ENCODE results near the gene CD79B.

The CD79B gene

DNA sequence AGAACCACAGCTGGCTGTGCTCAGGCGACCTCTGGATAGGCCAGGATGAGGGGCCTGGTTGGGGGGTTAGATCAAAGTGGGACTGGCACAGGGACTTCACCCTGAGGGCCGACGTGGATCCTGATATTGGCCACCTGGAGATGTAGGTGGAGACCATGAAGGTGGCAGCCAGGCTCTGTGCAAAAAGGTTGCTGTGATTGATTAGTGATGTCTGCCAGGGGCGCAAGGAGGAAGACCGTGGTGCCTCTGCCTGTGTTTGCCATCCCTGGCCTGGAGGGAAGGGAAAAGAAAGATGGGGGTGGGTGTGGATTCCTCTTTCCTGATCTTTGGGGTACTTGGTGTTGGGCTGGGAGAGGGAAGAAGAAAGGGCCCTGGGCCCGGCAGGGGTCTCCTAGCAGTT, 41.1 kb upstream of the CD79B start:
- H3K4me3 ChIP-seq (ENCODE audit: low read depth, low read length): no peak overlapping the region
- DNase-seq (ENCODE audit: low read depth): no peak
- TF ChIP-seq, protein P1, sequence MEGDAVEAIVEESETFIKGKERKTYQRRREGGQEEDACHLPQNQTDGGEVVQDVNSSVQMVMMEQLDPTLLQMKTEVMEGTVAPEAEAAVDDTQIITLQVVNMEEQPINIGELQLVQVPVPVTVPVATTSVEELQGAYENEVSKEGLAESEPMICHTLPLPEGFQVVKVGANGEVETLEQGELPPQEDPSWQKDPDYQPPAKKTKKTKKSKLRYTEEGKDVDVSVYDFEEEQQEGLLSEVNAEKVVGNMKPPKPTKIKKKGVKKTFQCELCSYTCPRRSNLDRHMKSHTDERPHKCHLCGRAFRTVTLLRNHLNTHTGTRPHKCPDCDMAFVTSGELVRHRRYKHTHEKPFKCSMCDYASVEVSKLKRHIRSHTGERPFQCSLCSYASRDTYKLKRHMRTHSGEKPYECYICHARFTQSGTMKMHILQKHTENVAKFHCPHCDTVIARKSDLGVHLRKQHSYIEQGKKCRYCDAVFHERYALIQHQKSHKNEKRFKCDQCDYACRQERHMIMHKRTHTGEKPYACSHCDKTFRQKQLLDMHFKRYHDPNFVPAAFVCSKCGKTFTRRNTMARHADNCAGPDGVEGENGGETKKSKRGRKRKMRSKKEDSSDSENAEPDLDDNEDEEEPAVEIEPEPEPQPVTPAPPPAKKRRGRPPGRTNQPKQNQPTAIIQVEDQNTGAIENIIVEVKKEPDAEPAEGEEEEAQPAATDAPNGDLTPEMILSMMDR (IDR thresholded peaks at IDR 0.05; ENCODE audit: low read depth, low read length, missing control alignments): no peak

DNA sequence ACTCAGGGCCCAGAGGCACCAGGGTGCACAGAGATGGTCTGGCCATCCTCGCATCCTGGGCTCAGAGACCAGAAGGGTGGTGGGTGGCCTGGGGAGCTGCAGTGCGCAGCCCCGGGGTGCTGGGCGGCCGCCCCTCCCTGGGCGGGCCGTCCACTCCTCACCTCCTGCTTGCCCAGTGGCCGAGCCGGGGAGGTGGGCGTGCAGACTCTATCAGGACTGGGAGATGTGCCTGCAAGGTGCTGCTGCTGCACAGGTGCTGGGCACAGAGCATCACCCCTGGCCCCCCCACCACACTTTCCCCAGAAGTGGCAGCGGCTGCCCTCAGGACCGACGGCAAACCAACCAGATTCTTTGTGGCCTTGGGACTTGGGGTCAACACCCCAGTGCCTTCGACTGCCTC, 40.7 kb upstream of the CD79B start, which contains the start of gene SCN4A:
SCN4A (minus strand) TSS at position 123 of the 400 bp plus-strand sequence; CDS start at position 46, 77 bp downstream.
- TF ChIP-seq, protein P1 (IDR thresholded peaks at IDR 0.05; ENCODE audit: low read depth, low read length, missing control alignments): no peak
- no peak within 1 kb of the TSS for H3K4me3 ChIP-seq (ENCODE audit: low read depth, low read length)
- DNase-seq (ENCODE audit: low read depth): no peak

DNA sequence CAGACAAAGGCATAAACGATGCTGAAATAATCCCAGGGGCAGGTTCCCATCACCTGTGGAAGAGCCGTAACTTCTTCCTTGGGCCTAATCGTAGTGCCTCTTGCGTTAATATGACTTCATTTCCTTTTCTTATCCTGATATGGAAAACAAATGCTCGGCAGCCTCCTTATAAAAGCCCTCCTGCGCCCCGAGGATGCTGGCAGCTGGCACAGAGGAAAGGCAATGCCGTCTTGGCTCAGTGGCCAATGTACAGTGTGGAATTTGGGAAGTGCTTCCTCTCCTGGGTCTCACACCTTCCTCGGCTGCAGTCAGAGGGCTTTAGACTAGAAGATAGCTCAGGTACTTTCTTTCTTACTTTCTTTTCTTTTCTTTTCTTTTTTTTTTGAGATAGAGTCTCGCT, 37.1 kb upstream of the CD79B start:
- TF ChIP-seq, protein P1 (IDR thresholded peaks at IDR 0.05; ENCODE audit: low read depth, low read length, missing control alignments): no peak
- DNase-seq (ENCODE audit: low read depth): no peak
- H3K4me3 ChIP-seq (ENCODE audit: low read depth, low read length): no peak overlapping the region

DNA sequence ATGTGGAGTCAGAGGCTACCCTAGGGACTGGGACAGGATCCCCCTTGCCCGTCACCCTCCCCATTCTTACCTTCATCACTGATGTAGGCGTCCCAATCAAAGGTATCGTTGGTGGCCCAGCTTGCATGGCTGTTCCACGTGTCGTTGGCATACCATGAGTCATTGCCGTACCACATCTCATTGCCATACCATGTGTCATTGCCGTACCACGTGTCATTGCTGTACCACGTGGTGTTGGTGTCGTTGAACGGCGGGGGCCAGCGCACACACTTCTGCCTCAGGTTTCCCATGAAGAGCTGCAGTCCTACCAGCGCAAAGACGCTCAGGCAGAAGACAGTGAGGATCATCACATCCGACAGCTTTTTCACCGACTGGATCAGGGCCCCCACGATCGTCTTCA, 35.8 kb upstream of the CD79B start:
- no peak for DNase-seq (ENCODE audit: low read depth)
- TF ChIP-seq, protein P1 (IDR thresholded peaks at IDR 0.05; ENCODE audit: low read depth, low read length, missing control alignments): no peak
- no peak overlapping the region for H3K4me3 ChIP-seq (ENCODE audit: low read depth, low read length)

DNA sequence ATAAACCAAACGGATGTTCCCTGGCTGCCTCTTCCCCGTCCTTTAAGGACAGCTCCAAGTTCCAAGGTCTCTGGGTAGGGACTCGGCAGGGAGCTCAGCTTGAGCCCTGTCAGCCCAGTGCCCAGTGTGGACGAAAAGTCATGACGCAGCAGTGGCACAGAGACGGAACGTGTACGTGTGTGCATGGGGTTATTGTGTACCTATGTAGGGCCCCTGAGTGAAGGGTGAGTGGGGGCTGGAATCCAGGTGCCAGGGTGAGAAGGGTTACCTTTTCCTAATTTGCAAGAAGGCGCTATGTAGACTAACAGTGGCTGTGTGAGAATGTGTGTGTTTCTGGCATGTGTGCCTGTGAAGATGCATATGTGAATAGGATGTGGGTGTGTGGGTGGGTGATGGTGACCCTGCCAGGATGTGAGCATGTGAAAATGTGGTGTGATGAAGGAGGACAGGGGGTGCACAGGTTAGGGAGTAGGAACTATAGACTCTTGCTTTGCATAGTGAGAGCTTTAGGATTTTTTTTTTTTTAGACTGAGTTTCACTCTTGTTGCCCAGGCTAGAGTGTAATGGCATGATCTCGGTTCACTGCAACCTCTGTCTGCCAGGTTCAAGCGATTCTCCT, 34.6 kb upstream of the CD79B start:
- TF ChIP-seq, protein P1 (IDR thresholded peaks at IDR 0.05; ENCODE audit: low read depth, low read length, missing control alignments): no peak
- no peak overlapping the region for H3K4me3 ChIP-seq (ENCODE audit: low read depth, low read length)
- no peak for DNase-seq (ENCODE audit: low read depth)

DNA sequence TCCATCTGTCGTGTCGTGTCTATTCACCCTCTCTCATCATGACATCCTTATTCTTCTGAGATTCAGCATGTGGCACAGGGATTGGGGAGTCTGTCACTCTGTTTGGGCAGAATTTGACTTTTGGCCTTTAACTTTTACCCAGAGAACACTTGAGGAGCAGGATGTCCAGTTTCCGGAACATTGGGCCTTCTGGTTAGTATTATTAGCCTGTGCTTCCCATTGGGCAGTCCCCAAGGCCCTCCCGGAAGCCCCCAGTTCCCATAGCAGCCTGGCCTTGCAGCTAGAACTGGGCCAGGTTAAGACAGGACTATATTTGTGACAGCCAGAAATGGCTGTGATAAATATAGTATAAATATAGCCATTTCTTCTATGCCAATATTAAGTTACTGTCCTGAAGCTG, 31.0 kb upstream of the CD79B start:
- no peak overlapping the region for H3K4me3 ChIP-seq (ENCODE audit: low read depth, low read length)
- TF ChIP-seq, protein P1 (IDR thresholded peaks at IDR 0.05; ENCODE audit: low read depth, low read length, missing control alignments): no peak
- DNase-seq (ENCODE audit: low read depth): no peak

DNA sequence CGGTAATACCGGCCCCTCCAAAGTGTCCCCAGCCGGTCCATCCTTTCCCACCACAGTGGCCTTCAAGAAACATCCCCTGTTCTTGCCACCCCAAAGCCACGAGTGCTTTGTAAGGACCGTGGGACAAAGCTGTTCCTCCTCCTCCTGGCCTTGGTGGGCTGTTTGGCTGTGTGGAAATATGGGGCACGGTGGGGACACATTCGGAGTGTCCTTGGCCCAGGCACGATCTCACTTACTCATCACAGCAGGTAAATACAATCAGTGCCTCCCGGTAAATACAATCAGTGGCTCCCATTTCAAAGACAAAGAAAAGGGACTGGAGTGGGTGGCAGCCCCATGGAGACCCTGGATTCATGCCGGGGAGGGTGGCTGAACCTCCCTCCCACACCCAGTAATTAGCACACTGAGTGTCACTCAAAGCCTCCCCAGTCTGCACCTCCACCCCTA, 30.2 kb upstream of the CD79B start:
- TF ChIP-seq, protein P1 (IDR thresholded peaks at IDR 0.05; ENCODE audit: low read depth, low read length, missing control alignments): no peak
- no peak overlapping the region for H3K4me3 ChIP-seq (ENCODE audit: low read depth, low read length)
- no peak for DNase-seq (ENCODE audit: low read depth)
